NCI-H1694 treated with DMSO at 0.1 percent for 48 hours (cell line): Measurements from ENCODE around the gene MT1F.

Experiments
- DNase-seq: peaks from one replicate; lab custom pipeline; 2025; lab: John Stamatoyannopoulos, UW

Gene MT1F

DNA sequence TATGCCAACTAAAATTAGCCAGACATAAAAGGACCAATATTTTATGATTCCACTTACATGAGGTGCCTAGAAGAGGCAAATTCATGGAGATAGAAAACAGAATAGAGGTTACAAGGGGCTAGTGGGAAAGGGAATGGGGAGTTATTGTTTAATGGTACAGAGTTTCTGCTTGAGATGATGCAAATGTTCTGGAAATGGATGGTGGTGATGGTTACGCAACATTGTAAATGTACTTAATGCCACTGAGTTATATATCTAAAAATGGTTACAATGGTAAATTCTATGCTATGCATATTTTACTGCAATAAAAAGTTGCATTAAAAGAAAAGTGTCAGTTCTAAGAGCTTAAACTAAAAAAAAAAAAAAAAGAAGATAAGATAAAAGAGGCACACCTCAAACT, 42.4 kb downstream of the MT1F start:
- DNase-seq: no peak

DNA sequence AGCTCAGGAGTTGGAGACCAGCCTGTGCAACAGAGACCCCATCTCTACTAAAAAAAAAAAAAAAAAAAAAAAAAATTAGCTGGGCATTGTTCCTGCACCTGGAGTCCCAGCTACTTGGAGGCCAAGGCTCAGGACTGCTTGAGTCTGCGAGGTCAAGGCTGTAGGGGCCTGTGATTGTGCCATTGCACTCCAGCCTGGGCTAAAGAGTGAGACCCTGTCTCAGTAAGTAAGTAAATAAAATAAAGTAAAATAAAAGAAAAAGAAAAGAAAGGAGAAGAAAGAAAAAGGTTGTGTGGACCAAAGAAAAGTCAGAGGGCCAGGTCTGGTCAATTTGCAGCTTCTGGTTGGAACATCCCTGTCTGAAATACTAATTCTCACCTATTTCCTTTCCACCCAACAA, 42.9 kb downstream of the MT1F start:
- no peak for DNase-seq

DNA sequence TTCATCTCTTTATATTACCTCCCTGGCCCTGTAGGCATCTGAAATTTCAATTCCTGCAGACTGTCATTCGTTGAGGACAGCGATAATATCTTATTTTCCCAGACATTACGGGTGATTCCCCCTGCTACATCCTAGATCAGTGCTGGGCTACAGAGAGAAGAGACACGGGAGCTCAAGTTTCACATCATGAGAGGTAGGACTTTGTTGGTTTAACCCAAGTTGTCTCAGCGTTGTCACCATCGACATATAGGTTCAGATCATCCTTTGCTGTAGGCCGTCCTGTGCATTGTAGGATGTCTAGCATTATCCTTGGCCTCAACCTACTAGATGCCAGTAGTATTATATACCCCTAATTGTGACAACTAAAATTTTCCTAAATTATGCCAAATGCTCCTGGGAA, 43.8 kb downstream of the MT1F start:
- no peak for DNase-seq

DNA sequence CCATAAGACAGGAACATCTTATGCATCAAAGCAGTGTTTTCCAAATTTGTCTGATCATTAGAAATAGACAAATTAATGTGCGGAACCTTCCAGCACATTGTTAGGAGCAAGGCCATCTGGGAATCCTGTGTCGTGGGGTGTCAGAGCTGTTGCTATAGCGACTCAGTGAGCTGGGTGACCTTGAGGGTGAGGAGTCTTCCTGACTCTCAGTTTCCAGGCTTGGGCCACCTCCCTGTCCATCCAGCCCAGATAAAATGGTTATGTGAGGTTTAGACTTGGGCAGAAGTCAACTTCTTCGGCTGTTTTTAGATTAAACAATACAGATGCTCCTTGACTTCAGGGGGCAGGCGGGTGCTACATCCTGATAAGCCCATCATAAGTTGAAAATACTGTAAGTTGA, 45.1 kb downstream of the MT1F start:
- DNase-seq: no peak
